Stimulated activated effector memory CD8-positive, alpha-beta T cell treated with anti-CD3 and anti-CD28 coated beads, Interleukin-12 subunit alpha, Interleukin-12 subunit beta, amount 100 ng/mL, for 72 hours (primary cell): ENCODE results near the gene NELL1.
"Not testable (repeated sequence)": the region's sequence is repeated elsewhere in the genome, so short reads cannot be mapped to it uniquely, and the experiment has no call there.

Experiments used
- ATAC-seq: fragments of 150-1000 bp; cut with Tn5 transposase; 2 replicates; pipeline ENCODE4 v1.10.0; 2021
- DNase-seq, 2 donors: peaks; one replicate each; pipeline ENCODE4 v3.0.0; 2021 to 2022; ENCODE audit warnings: low spot score in 2 of 2
- H3K27ac Mint-ChIP-seq: one replicate; pipeline ENCODE4 v1.8.0; 2022; ENCODE audit warnings: mild to moderate bottlenecking, mixed read lengths
- H3K36me3 Mint-ChIP-seq: one replicate; pipeline ENCODE4 v1.8.0; 2022; ENCODE audit warnings: mild to moderate bottlenecking, mixed read lengths
- H3K4me1 Mint-ChIP-seq: one replicate; pipeline ENCODE4 v1.8.0; 2022; ENCODE audit warnings: mixed read lengths
- H3K4me3 Mint-ChIP-seq: one replicate; pipeline ENCODE4 v1.8.0; 2022; ENCODE audit warnings: mild to moderate bottlenecking, mixed read lengths
- H3K9me3 Mint-ChIP-seq: one replicate; pipeline ENCODE4 v1.8.0; 2022; ENCODE audit warnings: mixed read lengths

The NELL1 gene

DNA sequence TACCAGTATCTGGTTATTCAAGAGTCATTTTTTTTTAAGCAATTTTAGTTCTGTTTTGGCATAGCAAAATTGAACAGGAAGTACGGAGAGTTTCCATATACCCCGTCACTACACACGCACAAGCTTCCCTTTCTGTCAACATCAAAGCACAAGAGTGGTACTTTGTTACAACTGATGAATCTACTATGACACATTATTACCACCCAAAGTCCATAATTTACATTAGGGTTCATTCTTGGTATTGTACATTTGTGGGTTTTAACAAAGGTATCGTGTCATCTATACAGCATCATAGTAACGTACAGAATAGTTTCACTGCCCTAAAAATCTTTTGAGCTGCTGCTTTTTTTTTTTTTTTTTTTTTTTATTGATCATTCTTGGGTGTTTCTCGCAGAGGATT is 192.9 kb downstream of the NELL1 start:
- not testable (repeated sequence) for ATAC-seq, H3K9me3 Mint-ChIP-seq, H3K4me3 Mint-ChIP-seq, H3K36me3 Mint-ChIP-seq, DNase-seq, H3K4me1 Mint-ChIP-seq, H3K27ac Mint-ChIP-seq

DNA sequence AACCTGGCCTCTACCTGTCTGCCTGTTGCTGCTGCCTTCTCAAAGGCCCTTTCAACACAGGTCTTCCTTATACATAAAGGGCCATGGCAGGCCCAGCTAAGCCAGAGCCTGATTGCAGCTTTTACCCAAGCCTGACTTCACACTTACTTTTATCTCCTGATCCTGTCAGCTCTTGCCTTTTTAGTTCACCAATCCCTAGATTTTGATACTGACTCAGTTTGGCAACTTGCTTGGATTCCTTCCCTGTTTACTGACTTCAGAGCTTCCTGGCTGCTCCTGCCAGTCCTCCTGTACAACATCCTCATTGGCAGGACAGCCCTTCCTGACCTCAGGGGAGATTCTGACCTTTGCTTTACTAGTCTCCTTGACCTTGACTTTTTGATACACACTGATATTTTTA is 195.2 kb downstream of the NELL1 start:
- DNase-seq (no peak), ATAC-seq (no peak)
- Mint-ChIP-seq H3K9me3 (peaks cover 10% of the 10 kb centered on the region), H3K27ac (no peak overlapping the region), H3K4me1 (no peaks in the 10 kb centered on the region), H3K4me3 (no peak overlapping the region), H3K36me3 (no peaks in the 10 kb centered on the region)

DNA sequence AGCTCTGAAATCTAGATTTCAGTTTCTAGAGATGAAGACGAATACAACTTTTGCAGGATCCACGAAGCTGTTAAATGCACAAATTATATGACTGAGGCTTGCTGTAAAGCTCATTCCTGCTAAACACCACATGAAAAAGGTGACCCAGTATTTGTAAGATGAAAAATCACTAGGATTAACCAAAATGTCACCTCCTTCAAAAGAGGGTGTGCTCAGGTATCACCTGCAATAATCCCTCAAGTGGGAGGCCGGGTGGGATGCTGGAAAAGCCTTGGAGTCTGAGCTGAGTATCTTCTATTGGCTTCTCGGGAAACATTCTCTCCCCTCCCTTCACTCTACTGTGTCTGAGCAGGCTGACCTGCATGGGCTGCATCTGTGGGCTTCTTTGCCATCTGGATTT is 195.8 kb downstream of the NELL1 start:
- H3K9me3 Mint-ChIP-seq, result peaks cover 10% of the 10 kb centered on the region
- ATAC-seq (no peak), DNase-seq (no peak)
- H3K4me1 Mint-ChIP-seq, result no peaks in the 10 kb centered on the region
- H3K27ac Mint-ChIP-seq, result no peak overlapping the region
- no peak overlapping the region for H3K4me3 Mint-ChIP-seq
- H3K36me3 Mint-ChIP-seq, result no peaks in the 10 kb centered on the region

DNA sequence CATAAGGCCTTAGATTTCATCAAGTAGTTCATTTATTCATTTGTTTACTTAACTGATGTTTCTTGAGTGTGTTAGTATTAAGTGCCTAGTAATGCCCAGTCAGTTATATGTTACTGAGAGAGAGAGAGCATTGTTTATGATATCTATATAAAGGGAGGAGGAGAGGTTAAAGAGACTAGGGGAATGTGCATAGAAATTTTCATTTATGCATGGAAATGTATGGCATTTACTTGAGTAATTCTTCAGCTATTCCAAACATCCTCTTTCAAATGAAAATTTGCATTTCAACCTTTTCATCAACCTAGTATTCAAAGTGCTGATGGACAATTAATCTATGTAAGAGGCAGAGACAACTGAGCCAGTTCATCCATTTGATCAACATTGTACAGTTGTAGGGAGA is 199.7 kb downstream of the NELL1 start:
- Mint-ChIP-seq H3K9me3 (peaks cover 10% of the 10 kb centered on the region), H3K4me3 (no peak overlapping the region), H3K4me1 (no peaks in the 10 kb centered on the region), H3K27ac (no peak overlapping the region), H3K36me3 (no peaks in the 10 kb centered on the region)
- DNase-seq (no peak), ATAC-seq (no peak)

DNA sequence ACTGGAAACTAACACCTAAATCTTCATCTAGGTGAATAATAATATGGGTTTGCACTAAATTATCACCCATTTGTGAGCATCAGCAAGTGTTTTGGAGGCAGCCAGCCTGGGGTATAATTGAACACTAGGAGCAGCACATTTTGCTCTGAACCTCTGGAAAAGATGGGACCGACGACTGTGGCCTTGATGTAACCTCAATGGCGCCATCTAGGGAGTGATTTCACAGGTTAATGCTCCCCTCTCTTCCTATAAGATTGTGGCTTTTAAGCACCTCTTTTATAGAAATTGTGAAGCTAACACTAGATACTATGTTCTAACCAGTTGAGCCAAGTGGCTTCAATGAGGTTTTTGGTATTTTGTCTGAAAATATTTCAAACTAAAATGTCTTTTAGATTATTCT is 203.7 kb downstream of the NELL1 start:
- Mint-ChIP-seq H3K4me3 (no peak overlapping the region), H3K27ac (no peak overlapping the region), H3K4me1 (no peaks in the 10 kb centered on the region), H3K36me3 (no peaks in the 10 kb centered on the region), H3K9me3 (peaks cover 3% of the 10 kb centered on the region)
- no peak for ATAC-seq
- no peak for DNase-seq

DNA sequence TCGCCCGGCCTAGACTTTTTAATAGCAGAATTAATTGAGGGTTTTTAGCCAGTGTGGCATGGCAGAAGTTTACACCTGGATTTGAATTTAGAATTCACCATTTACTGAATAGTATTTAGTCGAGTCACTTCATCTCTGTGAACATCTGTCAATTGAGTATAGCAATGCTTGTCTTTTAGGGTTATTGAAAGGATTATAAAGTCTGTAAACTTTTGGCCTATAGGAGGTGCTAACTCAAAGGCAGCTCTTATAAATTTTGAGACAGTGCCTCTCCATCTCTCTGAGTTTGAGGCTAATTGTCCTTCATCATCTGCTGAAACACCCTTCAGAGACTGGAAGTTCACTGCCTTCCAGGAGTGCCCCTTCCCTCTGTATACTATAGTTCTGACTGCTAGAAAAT is 205.0 kb downstream of the NELL1 start:
- Mint-ChIP-seq H3K4me3 (no peak overlapping the region), H3K27ac (no peak overlapping the region), H3K4me1 (no peaks in the 10 kb centered on the region), H3K9me3 (peaks cover 3% of the 10 kb centered on the region), H3K36me3 (no peaks in the 10 kb centered on the region)
- ATAC-seq (no peak), DNase-seq (no peak)

DNA sequence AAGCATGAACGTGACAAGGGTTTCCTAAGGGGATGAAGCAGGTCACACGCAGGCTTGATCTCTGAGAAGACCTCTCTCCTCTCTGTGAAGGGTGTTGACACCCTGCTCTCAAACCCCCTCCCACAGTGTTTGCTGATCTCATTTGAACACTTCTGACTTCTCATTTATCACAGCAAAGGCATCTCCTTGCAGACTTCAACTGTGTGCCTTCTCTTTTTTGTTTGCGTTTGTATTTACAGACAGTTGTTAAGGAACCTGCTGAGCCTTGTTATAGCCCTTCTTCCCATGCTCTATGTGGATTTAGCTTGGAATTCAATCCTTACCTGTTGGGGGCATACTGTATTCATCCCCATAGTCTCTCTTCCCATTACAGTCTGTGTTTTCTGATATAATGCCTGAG is 206.5 kb downstream of the NELL1 start:
- H3K4me3 Mint-ChIP-seq, result no peak overlapping the region
- no peaks in the 10 kb centered on the region for H3K36me3 Mint-ChIP-seq
- no peak for DNase-seq
- no peaks in the 10 kb centered on the region for H3K4me1 Mint-ChIP-seq
- ATAC-seq, result no peak
- H3K27ac Mint-ChIP-seq, result no peak overlapping the region
- H3K9me3 Mint-ChIP-seq, result peaks cover 3% of the 10 kb centered on the region

DNA sequence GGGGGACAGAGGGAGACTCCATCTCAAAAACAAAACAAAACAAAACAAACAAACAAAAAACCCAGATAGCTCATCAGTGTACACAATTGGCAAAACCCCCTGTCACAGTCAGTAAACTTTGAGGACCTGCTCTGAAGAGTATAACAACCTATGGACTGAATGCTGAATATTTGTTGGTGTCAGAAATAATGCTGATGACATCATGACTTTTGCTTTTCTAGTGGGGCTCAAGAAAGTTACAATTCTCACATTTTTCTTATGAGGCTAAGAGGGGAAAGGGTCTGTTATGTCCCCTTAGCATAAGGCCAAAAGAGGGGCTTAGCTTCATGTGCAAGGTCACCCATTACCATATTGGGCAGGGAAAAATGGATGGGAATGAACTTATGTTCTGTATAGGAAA is 207.4 kb downstream of the NELL1 start:
- Mint-ChIP-seq H3K4me1 (no peaks in the 10 kb centered on the region), H3K4me3 (no peak overlapping the region), H3K9me3 (peaks cover 3% of the 10 kb centered on the region), H3K36me3 (no peaks in the 10 kb centered on the region), H3K27ac (no peak overlapping the region)
- no peak for ATAC-seq
- no peak for DNase-seq

DNA sequence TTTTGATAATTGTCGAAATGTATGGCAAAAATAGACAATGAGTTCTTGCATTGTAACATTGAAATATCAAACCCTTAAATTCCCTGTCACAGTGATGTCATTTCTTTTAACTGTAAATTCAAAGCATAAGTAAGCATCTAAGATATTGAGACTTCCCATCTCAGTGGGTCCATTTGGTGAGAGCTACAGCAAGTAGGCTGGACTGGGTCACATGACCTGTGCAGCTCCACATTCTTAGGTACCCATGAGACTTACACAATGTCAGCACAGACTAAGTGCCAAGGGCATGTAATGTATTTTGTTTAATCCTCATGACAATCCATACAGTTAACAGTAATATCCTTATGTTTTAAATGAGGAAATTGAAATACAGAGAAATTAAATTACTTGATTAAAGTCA is 210.7 kb downstream of the NELL1 start:
- Mint-ChIP-seq H3K9me3 (peaks cover 5% of the 10 kb centered on the region), H3K4me1 (no peaks in the 10 kb centered on the region)

DNA sequence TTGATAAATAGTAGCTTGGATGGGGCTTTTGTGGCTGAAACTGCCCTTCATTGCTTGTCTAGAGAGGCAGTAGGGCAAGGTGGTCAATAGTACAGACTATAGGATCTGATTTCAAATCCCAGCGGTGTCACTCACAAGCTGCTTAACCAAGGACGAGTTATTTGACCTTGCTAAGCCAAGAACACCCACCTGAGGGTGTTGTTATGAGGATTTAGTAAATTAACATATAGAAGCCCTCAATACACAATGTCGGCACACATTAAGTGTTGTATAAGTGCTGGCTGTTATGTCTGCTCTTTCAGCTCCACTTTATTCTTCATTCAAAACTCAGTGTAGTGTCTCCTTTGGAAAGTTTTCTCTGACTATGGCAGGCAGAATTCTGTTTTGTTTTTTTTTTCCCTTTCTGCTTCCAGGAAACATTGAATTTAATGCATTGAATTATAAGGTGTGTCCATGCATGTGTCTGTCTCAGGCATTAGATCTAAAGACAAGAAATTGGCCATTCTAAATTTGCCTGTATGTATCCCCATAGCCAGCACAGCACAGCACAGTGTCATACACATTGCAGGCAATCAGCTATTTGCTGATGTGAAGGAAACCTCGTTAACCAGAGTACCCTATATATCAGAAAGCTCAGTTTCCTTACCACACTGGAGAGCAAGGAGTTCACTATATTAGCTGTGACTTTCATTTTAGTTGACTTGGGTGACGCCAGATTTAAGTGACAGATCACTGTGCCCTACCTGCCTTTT is 212.1 kb downstream of the NELL1 start:
- peaks cover 5% of the 10 kb centered on the region for H3K9me3 Mint-ChIP-seq
- H3K4me3 Mint-ChIP-seq, result no peak overlapping the region
- no peak overlapping the region for H3K27ac Mint-ChIP-seq
- no peak for DNase-seq
- H3K36me3 Mint-ChIP-seq, result no peaks in the 10 kb centered on the region
- H3K4me1 Mint-ChIP-seq, result no peaks in the 10 kb centered on the region
- no peak for ATAC-seq

More for the DNA sequence above, 210.7 kb downstream of the NELL1 start:
- Mint-ChIP-seq H3K36me3 (no peaks in the 10 kb centered on the region), H3K27ac (no peak overlapping the region), H3K4me3 (no peak overlapping the region)
- no peak for DNase-seq
- no peak for ATAC-seq

DNA sequence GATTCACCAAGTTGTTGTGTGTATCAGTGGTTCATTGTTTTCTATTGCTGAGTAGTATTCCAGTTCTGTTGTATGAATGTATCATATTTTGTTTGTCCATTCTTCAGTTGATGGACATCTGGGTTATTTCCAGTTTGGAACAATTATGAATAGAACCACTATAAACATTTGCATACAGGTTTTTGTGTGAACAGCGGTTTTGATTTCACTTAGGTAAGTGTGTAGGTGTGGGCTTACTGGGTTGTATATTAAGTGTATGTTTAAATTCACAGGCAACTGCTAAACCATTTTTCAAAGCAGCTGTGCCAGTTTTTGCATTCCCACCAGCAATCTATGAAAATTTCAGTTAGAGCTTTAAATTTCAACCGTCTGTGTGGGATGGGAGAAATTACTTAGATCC is 217.8 kb downstream of the NELL1 start:
- Mint-ChIP-seq H3K4me3 (no peak overlapping the region), H3K27ac (no peak overlapping the region), H3K9me3 (peaks cover 14% of the 10 kb centered on the region), H3K36me3 (no peaks in the 10 kb centered on the region), H3K4me1 (no peaks in the 10 kb centered on the region)
- DNase-seq (no peak), ATAC-seq (no peak)

DNA sequence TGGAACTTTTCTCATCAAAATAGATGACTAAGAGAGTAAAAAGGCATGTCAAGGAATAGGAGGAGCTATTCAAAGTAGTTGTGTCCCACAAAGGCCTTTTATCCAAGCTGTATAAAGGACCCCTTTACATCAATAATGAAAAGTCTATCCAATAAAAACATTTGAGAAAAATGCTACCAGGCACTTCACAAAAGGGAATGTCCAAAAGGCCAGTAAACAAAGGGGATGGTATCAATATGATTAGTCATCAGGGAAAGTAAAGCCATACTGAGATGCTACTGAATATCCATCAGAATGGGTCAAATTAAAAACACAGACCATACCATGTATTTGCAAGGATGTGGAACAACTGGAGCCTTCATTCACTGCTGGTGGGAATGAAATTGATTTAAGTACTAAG is 224.9 kb downstream of the NELL1 start:
- H3K9me3 Mint-ChIP-seq, result peaks cover 14% of the 10 kb centered on the region

DNA sequence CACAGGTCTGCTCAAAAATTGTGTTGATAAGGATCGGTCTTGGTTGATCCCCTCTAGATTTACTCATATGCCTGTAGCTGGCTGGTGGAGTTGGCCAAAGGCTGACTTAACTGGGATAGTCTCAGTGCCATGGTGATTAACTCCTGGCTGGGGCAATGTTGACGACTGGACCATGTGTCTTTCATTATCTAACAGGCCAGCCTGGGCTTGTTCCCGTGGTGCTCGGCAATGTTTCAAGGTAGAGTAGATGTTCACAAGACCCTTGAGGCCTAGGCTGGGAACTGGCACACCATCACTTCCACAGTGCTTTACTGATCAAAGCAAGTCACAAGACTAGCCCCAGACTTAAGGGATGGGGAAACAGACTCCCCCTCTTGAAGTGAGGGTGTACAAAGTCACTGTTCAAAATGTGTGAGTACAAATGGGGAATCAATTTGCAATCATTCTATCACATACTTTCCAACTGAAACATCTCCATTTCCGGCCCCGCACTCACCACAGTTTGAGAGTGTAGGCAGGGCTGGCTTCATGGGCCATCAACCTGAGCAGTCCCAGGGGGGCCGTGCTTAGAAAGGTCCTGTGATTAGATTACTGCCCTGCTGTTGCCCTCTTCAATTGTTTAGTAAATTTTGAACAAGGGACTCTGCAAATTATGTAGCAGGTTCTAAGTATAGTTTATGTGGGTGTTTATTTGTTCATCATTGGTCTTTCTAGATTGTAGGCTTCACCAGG is 240.8 kb downstream of the NELL1 start:
- ATAC-seq (no peak), DNase-seq (no peak)
- Mint-ChIP-seq H3K9me3 (peaks cover 10% of the 10 kb centered on the region), H3K27ac (no peak overlapping the region), H3K36me3 (no peaks in the 10 kb centered on the region), H3K4me1 (no peaks in the 10 kb centered on the region), H3K4me3 (no peak overlapping the region)

More for the DNA sequence above, 224.9 kb downstream of the NELL1 start:
- Mint-ChIP-seq H3K4me1 (no peaks in the 10 kb centered on the region), H3K4me3 (no peak overlapping the region), H3K36me3 (no peaks in the 10 kb centered on the region), H3K27ac (no peak overlapping the region)
- ATAC-seq (no peak), DNase-seq (no peak)

DNA sequence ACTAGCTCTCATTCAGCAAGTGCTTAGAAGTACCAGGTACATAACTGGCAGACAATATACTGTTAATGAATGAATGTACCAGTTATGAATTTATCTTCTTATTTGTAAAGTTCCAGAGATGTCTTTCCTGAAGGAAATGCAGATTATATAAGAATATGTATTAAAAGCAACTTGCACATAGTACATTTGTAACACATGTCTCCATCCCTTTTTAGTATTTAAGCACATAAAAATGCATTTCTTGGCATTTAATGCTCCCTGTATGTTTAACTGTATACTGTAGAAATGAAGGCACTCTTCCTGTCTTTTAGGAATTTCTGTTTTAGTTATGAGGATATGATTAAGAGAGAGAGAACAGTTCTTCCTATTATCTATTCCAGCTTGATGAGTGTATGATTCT is 241.3 kb downstream of the NELL1 start:
- H3K4me3 Mint-ChIP-seq, result no peak overlapping the region
- no peaks in the 10 kb centered on the region for H3K36me3 Mint-ChIP-seq
- no peak for DNase-seq
- no peaks in the 10 kb centered on the region for H3K4me1 Mint-ChIP-seq
- H3K9me3 Mint-ChIP-seq, result peaks cover 5% of the 10 kb centered on the region
- no peak for ATAC-seq
- H3K27ac Mint-ChIP-seq, result no peak overlapping the region

DNA sequence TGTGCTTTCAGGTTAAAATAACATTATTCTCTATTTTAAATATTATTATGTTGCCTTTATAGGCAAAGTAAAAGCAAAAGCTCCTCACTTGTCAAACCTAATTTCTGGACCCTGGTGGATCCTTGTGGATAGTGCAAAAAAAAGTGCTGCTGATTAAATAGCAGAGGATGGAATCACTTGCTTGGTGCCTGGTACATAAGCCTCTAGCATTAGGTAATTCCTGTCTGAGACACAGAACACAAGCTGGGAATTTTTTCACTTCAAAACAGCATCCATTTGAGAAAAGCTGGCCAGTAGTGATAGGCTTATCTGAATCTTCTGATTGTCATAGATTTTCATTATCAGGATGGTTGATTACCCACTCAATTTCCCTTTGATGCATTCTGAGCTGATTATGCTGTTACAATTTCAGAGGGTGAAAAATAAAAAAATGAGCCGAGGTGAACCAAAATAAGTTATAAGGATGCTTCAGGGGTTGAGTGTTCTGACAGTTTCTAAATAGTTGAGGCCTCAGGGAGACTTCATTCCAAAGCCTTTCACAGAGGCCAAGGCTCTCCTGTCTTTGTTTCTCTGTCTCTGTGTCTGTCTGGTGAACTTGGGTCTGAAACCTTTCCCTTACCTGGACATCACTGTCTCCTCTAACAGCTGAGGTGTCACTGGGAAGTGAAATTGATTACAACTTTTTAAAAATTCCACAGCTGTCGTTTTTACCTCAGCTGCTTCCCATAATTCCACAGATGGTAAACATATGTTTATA is 242.9 kb downstream of the NELL1 start:
- no peaks in the 10 kb centered on the region for H3K36me3 Mint-ChIP-seq
- no peak overlapping the region for H3K27ac Mint-ChIP-seq
- no peak for DNase-seq

More for the DNA sequence above, 242.9 kb downstream of the NELL1 start:
- Mint-ChIP-seq H3K4me3 (no peak overlapping the region), H3K4me1 (no peaks in the 10 kb centered on the region), H3K9me3 (peaks cover 2% of the 10 kb centered on the region)
- ATAC-seq, result no peak
